Measurements from ENCODE around the gene CD99.
"Not testable (repeated sequence)": the region's sequence is repeated elsewhere in the genome, so short reads cannot be mapped to it uniquely, and the experiment has no call there.

GRCh38 chrX:2751874-2752300 lies 60.8 kb downstream of the CD99 start, which contains the start of gene XG:
- TF ChIP-seq YY1 (IDR thresholded peaks at IDR 0.05; ENCODE audit: insufficient read depth, insufficient read length); ZNF274 (IDR thresholded peaks at IDR 0.05; ENCODE audit: low read depth, low read length): not testable (repeated sequence)
